Mammary epithelial cell (primary cell): ENCODE measurements around the gene CEP83.

ENCODE experiments used
- CTCF ChIP-seq, 2 donors: IDR thresholded peaks in 1 of 2; conservative IDR thresholded peaks in 1 of 2; 2 replicates each; pipeline ENCODE4 v1.5.1; 2011 to 2012; ENCODE audit warnings: inconsistent platforms in 2 of 2, low read length in 2 of 2, mild to moderate bottlenecking in 2 of 2, control low read depth in 1 of 2, low read depth in 1 of 2; ENCODE audit not compliant: insufficient read depth in 1 of 2; ENCODE audit errors: extremely low read depth in 1 of 2
- EZH2 ChIP-seq: IDR thresholded peaks from 2 replicates; pipeline ENCODE4 v1.6.1; 2012; ENCODE audit warnings: low read length, inconsistent platforms, borderline replicate concordance

DNA sequence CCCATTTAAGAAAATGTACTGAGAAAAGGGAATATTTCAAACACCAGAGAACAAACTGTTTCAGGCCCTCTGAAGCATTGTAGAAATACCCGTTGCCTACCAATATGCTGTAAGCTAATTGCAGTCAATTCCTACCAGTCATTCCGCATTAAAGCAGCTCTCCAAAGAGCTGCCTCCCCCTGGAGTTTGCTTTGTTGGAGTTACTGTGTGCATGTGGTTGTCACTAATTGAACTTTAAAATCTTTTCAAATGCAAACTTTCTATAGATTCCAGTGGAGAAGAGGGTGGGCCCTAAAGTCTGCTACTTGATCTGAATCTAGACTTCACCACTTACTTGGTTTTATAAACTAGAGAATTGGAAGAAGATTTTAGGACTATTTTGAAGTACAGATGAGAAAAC is 198.5 kb downstream of the CEP83 start:
- TF ChIP-seq CTCF (conservative IDR thresholded peaks at IDR 0.05 in 1 of 2, IDR thresholded peaks at IDR 0.05 in 1 of 2; ENCODE audit: extremely low read depth in 1 of 2, insufficient read depth in 1 of 2, low read depth in 1 of 2, low read length in 2 of 2) (no peak), EZH2 (no peak)
